Measurements from ENCODE around the gene TMEM260.
A peak's percentile ranks its signal among the peaks of the same experiment; 100 is the strongest.

- peak; percentile 84 for TF ChIP-seq CTCF (IDR thresholded peaks at IDR 0.05)
- TF ChIP-seq ZFX (IDR thresholded peaks at IDR 0.05; ENCODE audit: borderline replicate concordance), result no peak
These were observed 80.5 kb downstream of the TMEM260 start for GRCh38 chr14:56659964-56660551.

Measured in 22Rv1 (cell line).